Naive B cell (primary cell): ENCODE results near the gene TEX2. TPM values are rescaled to one million over a fixed set of nuclear protein-coding genes. Genes with fewer than 3 reads are reported as not detected.

Source experiments
- ATAC-seq, 2 donors: fragments of 150-1000 bp; cut with Tn5 transposase; 2 replicates each; pipeline ENCODE4 v1.10.0; 2021; ENCODE audit warnings: low read depth in 2 of 2, mild to moderate bottlenecking in 2 of 2, moderate library complexity in 2 of 2
- DNase-seq: peaks from one replicate; pipeline ENCODE4 v3.0.0; 2022
- H3K27ac Mint-ChIP-seq, 6 donors: one replicate each; pipeline ENCODE4 v1.8.0; 2020 to 2022; ENCODE audit warnings: mild to moderate bottlenecking in 6 of 6, mixed read lengths in 6 of 6, moderate library complexity in 5 of 6, inconsistent platforms in 2 of 6
- H3K27me3 Mint-ChIP-seq, 3 donors: one replicate each; pipeline ENCODE4 v1.8.0; 2021 to 2022; ENCODE audit warnings: mixed read lengths in 3 of 3, mild to moderate bottlenecking in 1 of 3
- H3K36me3 Mint-ChIP-seq, 2 donors: one replicate each; pipeline ENCODE4 v1.8.0; 2020 to 2022; ENCODE audit warnings: mixed read lengths in 2 of 2, inconsistent platforms in 1 of 2, mild to moderate bottlenecking in 1 of 2
- H3K4me1 Mint-ChIP-seq, 3 donors: one replicate each; pipeline ENCODE4 v1.8.0; 2020 to 2022; ENCODE audit warnings: mixed read lengths in 3 of 3, inconsistent platforms in 1 of 3, mild to moderate bottlenecking in 1 of 3, moderate library complexity in 1 of 3
- H3K4me3 Mint-ChIP-seq, 8 donors: one replicate each; pipeline ENCODE4 v1.8.0; 2020 to 2022; ENCODE audit warnings: mild to moderate bottlenecking in 8 of 8, mixed read lengths in 8 of 8, moderate library complexity in 8 of 8, inconsistent platforms in 2 of 8
- H3K9me3 Mint-ChIP-seq, 7 donors: one replicate each; pipeline ENCODE4 v1.8.0; 2020 to 2022; ENCODE audit warnings: mixed read lengths in 7 of 7, mild to moderate bottlenecking in 5 of 7, inconsistent platforms in 2 of 7, moderate library complexity in 1 of 7
- polyA plus RNA-seq, 6 donors: library from polyadenylated mRNA; unstranded; fragments of 300-500 nt; fragmentation: Illumina TruSeq; gene quantifications; one replicate each; pipeline ENCODE4 v1.2.3, GENCODE V29; 2021; ENCODE audit warnings: low read depth in 6 of 6

The TEX2 gene
- polyA plus RNA-seq, 6 donors from 2014 or later: 1.1 to 5.2 (median 3.8) TPM

DNA sequence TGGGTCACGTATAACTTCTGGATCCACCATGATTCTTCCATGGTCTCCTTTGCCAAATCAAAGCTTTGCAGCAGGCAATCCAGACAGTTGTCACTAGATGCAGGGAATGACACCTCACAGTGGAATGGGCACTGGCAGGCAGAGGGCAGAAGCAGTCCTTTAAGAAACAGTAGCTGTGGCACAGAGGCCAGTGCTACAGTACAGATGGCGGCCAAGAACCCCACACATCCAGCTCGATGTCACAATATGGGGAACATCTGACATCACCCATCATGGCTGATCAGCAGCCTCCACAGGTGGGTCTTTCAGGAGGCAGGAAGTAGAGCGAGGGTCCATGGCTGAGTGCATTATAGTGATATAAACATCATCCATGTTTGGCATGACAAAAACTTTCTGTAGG lies 114.4 kb downstream of the TEX2 start:
- Mint-ChIP-seq H3K27ac (no peak overlapping the region), H3K27me3 (no peaks in the 10 kb centered on the region), H3K4me3 (peak overlapping the region in 3 of 8 donors; percentile 7 to 70 (median 31)), H3K36me3 (no peaks in the 10 kb centered on the region), H3K9me3 (no peaks in the 10 kb centered on the region), H3K4me1 (peaks cover 11 to 26% (median 23%) of the 10 kb centered on the region in 3 donors)
- ATAC-seq (no peak), DNase-seq (no peak)

DNA sequence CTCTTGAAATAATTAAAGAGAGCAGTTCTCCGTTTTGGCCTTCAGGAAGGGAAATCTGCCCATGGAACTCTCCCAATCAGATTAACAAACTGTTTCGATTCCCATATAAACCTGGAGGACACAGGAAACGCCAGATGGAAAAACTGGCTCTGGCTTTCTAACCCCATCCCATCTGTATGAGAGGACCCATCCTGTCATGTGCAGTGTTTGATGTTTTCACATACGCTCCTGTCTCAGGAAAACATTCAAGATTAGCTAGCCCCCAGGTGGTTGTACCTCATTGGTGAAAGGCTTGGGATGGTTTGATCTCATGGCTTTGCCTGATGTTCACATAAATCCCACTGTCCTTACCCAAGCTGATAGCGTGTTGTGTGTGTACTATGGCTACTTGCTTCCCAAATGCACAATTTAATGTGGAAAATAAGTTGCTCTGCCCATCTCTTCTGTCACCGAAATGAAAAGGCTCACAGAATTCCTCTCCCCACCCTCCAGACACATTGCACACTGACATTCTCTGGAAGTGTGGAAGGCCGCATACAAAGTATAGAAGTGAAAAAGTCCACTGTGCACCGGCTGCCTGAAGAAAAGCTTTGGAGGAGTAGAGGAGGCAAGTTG lies 114.9 kb downstream of the TEX2 start:
- Mint-ChIP-seq H3K4me3 (peak overlapping the region in 4 of 8 donors; percentile 46 to 70 (median 55)), H3K36me3 (no peaks in the 10 kb centered on the region), H3K27ac (peak overlapping the region in 2 of 6 donors; percentile 21 to 86), H3K4me1 (peaks cover 11 to 26% (median 23%) of the 10 kb centered on the region in 3 donors), H3K27me3 (no peaks in the 10 kb centered on the region), H3K9me3 (no peaks in the 10 kb centered on the region)
- no peak for ATAC-seq
- no peak for DNase-seq

DNA sequence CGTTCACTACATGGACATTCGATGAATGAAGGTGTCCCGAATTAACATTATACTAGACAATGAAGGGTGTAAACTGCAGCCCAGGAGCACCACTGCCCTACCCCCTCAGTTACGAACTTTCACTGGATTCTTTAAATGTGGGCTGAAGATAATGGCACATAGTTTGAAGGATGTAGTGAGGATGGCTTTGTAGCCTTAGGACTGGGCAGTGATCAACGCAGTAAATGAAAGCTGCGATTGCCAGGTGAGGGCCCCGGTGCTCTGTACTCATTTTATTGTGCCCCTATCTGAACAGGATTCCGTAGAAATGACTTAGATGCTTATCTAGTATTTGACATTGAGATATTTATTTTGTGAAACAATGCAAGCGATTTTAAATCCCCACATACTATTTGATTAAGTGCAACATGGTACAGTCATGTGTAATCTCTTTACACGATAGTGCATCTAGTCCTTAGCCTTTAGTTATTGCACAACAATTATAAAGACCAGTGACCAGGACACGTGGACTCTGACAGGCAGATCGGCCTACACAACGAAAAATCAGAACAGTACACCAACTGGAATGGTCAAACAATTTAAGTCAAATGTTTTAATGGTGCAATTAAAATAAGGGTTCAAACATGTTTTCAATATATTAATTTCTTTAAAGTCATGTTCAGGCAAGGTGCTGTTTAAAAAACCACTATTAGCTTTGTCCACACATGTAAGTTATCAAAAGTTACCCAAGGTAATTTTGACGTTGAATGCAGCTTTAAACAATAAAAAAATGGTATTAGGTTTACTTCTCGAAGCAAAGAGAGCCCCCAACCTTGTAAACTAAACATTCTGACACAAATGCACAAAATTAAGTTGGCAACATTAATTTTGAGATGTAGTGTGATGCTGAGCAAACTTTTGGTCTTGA lies 115.7 kb downstream of the TEX2 start:
- DNase-seq (no peak), ATAC-seq (no peak)
- H3K36me3 Mint-ChIP-seq: no peaks in the 10 kb centered on the region
- H3K4me1 Mint-ChIP-seq: peaks cover 11 to 26% (median 23%) of the 10 kb centered on the region in 3 donors
- no peaks in the 10 kb centered on the region for H3K27me3 Mint-ChIP-seq
- H3K9me3 Mint-ChIP-seq: no peaks in the 10 kb centered on the region
- H3K4me3 Mint-ChIP-seq: no peak overlapping the region
- H3K27ac Mint-ChIP-seq: no peak overlapping the region

DNA sequence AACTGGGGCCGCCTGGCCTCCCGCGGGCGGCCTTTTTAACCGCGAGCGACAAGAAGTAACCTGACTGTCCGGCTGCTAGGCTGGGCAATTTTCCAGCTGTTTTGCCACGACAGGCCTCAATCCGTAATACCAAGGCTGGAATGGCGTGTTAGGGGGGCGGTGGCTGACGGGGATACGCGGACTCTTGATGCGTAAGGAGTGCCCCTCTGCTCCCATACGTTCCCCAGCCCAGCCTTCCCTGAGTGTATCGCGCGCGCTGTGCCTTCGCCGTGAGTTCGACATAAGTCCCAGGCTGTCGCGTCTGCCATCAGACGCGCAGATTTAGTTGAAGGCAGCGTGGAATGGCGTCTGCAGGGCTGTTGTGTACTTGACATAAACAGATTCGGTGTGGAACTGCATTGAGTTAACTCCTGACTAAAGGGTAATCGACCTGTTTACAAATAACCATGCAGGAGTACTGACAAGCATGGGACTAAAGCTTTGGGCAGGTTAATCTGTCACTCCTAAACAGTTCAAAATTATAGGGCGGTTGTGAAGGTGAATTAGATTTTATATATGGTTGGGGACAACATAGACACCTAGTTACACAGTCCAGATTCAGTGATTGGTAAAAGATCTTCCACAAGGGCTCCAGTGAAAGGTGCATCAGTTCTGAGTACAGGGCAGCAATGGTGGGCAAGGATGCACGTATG lies 116.5 kb downstream of the TEX2 start:
- no peaks in the 10 kb centered on the region for H3K36me3 Mint-ChIP-seq
- DNase-seq: peak; percentile 34
- H3K9me3 Mint-ChIP-seq: no peaks in the 10 kb centered on the region
- H3K27ac Mint-ChIP-seq: no peak overlapping the region
- peak; percentile 4 to 6 for ATAC-seq
- peaks cover 11 to 26% (median 23%) of the 10 kb centered on the region in 3 donors for H3K4me1 Mint-ChIP-seq
- no peaks in the 10 kb centered on the region for H3K27me3 Mint-ChIP-seq
- no peak overlapping the region for H3K4me3 Mint-ChIP-seq

DNA sequence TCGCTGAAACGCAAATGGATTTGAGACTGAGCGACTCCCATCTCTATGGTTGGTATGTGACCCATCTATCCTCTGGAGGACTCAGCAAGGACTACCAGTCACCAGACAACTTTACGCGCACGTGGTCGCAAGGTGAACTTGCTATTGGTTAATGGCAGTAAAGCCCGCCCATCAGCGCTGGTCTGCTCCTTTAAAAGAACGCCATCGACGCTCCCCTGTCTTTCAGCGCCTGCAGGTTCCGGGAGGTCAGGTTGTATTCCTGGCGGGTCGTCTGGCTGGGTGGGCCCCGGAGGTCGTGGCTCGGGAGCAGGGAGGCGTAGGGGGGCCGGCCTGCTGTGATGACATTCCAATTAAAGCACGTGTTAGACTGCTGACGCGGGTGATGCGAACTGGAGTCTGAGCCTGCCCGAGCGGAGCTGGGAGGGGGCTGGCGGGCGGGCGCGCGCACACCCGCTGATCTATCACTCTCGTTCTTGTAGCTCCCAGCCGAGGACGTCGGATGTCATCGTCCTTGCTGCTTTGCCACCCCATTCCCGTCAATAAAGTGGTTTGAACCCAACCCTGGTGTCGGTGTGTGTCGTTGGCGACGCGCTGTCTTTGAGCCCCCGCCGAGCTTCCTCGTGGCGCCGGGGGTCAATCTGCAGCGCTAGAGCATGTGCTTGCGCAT lies 117.2 kb downstream of the TEX2 start:
- Mint-ChIP-seq H3K36me3 (no peaks in the 10 kb centered on the region), H3K4me1 (peaks cover 11 to 26% (median 23%) of the 10 kb centered on the region in 3 donors), H3K27ac (no peak overlapping the region), H3K27me3 (no peaks in the 10 kb centered on the region), H3K9me3 (no peaks in the 10 kb centered on the region), H3K4me3 (no peak overlapping the region)
- ATAC-seq (peak; percentile 94), DNase-seq (peak; percentile 94)

DNA sequence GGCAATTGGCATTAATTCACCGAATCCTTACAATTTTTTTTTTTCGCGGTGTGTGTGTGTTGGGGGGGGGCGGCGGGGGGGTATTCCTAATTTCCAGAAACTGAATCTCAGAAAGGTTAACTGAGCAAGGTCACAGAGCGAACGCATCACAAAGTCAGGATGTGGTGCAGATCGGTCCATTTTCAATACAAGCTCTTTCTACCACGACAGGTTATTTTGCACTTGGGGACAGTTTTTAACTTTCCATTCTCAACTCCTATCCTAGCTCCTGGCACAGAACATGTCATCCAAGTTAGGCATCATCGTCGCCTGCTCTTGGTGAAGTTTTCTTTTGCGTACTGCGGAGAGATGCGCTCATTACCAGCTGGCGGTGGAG lies 117.7 kb downstream of the TEX2 start:
- Mint-ChIP-seq H3K9me3 (no peaks in the 10 kb centered on the region), H3K4me3 (no peak overlapping the region), H3K27me3 (no peaks in the 10 kb centered on the region), H3K27ac (no peak overlapping the region), H3K4me1 (peaks cover 11 to 26% (median 23%) of the 10 kb centered on the region in 3 donors), H3K36me3 (no peaks in the 10 kb centered on the region)
- ATAC-seq (peak; percentile 5 to 7), DNase-seq (no peak)

DNA sequence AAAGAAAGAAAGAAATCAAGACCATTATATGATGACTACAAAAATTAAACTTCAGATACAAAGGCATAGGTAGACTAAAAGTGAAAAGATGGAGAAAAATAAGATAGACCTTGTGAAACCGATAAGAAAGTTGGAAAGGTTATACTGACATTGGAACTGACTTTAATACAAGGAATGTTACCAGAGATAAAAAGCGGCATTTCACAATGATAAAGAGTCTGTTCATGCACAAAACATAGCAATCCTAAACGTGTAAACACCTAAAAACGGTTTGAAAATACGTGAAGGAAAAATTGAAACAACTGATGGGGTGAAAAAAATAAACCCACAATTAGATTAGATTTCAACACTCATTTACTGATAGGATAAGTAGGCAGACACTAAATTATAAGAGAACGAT lies 123.5 kb downstream of the TEX2 start:
- ATAC-seq (no peak), DNase-seq (no peak)
- Mint-ChIP-seq H3K27me3 (peaks cover 0 to 8% (median 0%) of the 10 kb centered on the region in 3 donors), H3K36me3 (no peaks in the 10 kb centered on the region), H3K4me3 (peak overlapping the region in 1 of 8 donors; percentile 49), H3K4me1 (no peaks in the 10 kb centered on the region), H3K27ac (no peak overlapping the region), H3K9me3 (no peaks in the 10 kb centered on the region)

DNA sequence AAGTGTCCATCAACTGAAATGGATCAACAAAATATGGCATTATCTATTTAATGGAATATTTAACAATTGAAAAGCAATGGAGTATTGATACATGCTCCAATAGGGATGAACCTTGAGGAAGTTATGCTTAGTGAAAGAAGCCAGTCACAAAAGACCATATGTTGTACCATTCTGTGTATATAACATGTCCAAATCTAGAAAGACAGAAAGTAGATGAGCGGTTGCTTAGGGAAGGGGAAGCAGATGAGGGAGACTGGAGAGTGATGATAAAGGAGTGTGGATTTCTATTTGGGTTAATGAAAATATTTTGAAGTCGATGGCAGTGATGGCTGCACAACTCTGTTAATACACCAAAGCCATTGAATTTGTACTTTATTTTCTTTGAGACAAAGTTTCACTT lies 124.6 kb downstream of the TEX2 start:
- peaks cover 0 to 8% (median 5%) of the 10 kb centered on the region in 3 donors for H3K27me3 Mint-ChIP-seq
- H3K36me3 Mint-ChIP-seq: no peaks in the 10 kb centered on the region
- no peak for ATAC-seq
- no peak overlapping the region for H3K4me3 Mint-ChIP-seq
- H3K27ac Mint-ChIP-seq: peak overlapping the region in 1 of 6 donors; percentile 12
- H3K4me1 Mint-ChIP-seq: peaks cover 0 to 3% (median 0%) of the 10 kb centered on the region in 3 donors
- H3K9me3 Mint-ChIP-seq: no peaks in the 10 kb centered on the region
- no peak for DNase-seq

DNA sequence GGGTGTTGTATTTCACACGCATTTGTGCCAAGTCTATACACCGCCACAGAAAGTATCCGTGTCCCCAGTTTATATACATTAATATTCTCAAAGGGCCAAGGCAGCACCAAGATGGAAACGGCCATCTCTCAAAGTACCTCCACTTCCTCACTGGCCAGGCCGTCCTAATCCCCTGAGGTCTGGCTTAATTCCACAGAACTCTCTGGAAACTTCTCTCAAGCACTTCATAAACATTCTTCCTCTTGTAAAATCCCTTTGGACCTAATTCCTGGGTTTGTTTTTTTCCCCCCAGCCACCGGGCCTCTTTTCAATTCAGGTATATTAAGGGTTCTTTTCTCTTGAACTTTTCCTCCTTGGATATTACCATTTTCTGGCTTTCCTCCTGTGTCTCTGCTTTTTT lies 128.1 kb downstream of the TEX2 start:
- no peak for ATAC-seq
- no peak overlapping the region for H3K4me3 Mint-ChIP-seq
- DNase-seq: no peak
- peaks cover 0 to 8% (median 5%) of the 10 kb centered on the region in 3 donors for H3K27me3 Mint-ChIP-seq
- H3K27ac Mint-ChIP-seq: peak overlapping the region in 1 of 6 donors; percentile 65
- H3K36me3 Mint-ChIP-seq: no peaks in the 10 kb centered on the region
- H3K9me3 Mint-ChIP-seq: no peaks in the 10 kb centered on the region
- peaks cover 9 to 12% (median 10%) of the 10 kb centered on the region in 3 donors for H3K4me1 Mint-ChIP-seq

DNA sequence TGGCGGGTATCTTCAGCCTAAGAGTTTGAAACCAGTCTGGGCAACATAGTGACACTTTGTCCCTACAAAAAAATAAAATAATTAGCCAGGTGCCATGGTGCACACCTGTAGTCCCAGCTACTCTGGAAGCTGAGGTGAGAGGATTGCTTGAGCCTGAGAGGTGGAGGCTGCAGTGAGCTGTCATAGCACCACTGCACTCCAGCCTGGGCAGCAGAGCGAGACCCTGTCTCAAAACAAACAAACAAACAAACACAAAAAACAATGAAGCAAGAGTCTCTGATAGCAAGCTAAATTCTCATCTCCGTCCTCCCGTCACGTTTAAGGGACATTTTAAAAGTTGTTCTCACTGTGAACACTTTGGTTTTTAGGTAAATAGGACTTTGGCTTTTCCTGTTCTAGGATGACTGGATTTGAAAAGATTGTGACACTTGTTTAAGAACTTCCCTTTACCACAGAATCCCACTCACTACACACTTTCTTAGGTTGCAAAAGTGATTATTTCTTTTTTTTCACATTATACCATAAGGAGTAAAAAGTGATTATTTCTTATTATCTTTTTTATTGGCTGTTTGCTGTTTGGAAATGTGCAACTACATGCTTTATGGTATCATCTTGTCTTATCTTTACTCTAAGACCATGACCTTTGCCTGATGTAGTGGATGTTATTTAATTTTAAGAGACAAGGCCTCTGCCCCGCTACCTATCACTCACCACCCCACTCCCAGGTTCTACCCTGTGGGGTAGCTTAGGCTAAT lies 128.7 kb downstream of the TEX2 start:
- no peak for ATAC-seq
- H3K27ac Mint-ChIP-seq: no peak overlapping the region
- DNase-seq: no peak

DNA sequence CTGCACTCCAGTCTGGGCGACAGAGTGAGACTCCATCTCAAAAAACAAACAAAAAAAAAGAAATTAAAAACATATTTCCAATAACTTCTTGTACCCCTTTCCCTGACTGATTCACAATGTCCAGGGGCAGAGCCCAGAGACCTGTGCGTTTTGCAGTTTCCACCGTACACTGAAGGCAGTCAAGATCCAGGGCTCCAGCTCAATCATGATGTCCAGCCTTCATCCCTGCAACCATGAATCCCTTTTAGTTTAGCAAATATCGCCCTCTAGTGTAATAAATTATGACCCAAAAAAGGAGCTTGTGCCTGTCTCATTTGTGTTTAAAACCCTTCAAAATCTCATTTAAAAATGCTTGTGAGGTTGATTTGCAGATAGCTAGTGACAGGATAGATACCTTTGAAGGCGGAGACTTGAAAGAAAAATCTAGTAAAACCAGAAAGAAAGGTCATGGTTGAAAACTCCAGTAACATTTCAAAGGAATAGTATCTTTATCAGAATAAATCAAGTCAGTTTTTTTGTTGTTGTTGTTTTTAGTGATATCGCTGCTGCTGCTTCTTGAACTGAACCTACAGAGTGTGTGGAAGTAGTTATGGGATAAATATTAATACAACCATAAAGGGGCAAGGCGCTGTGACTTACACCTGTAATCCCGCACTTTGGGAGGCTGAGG lies 129.4 kb downstream of the TEX2 start:
- H3K27ac Mint-ChIP-seq: no peak overlapping the region
- no peaks in the 10 kb centered on the region for H3K36me3 Mint-ChIP-seq
- H3K27me3 Mint-ChIP-seq: peaks cover 0 to 8% (median 5%) of the 10 kb centered on the region in 3 donors
- H3K4me3 Mint-ChIP-seq: peak overlapping the region in 1 of 8 donors; percentile 47
- no peak for ATAC-seq
- no peaks in the 10 kb centered on the region for H3K9me3 Mint-ChIP-seq
- peaks cover 12 to 16% (median 15%) of the 10 kb centered on the region in 3 donors for H3K4me1 Mint-ChIP-seq
- DNase-seq: peak; percentile 58

More for the DNA sequence above, 128.7 kb downstream of the TEX2 start:
- Mint-ChIP-seq H3K4me1 (peaks cover 9 to 12% (median 11%) of the 10 kb centered on the region in 3 donors), H3K27me3 (peaks cover 0 to 8% (median 5%) of the 10 kb centered on the region in 3 donors), H3K4me3 (no peak overlapping the region), H3K36me3 (no peaks in the 10 kb centered on the region), H3K9me3 (no peaks in the 10 kb centered on the region)
